Endodermal cell (in vitro differentiated cells): Measurements from ENCODE around the gene SMYD3. TPM values are rescaled to one million over a fixed set of nuclear protein-coding genes. Genes with fewer than 3 reads are reported as not detected.

Experiments
- DNase-seq: peaks from one replicate; pipeline ENCODE4 v3.0.0-alpha.2; 2017
- H3K27ac ChIP-seq: 2 replicates; pipeline ENCODE4 v1.5.1; 2013; ENCODE audit warnings: mild to moderate bottlenecking, low read depth, low read length, moderate library complexity
- H3K27me3 ChIP-seq: 2 replicates; pipeline ENCODE4 v1.6.1; 2013; ENCODE audit warnings: mild to moderate bottlenecking, low read length, moderate library complexity; ENCODE audit not compliant: insufficient read depth, control insufficient read depth, poor library complexity, severe bottlenecking
- H3K36me3 ChIP-seq: 2 replicates; pipeline ENCODE4 v1.7.0; 2013; ENCODE audit warnings: mild to moderate bottlenecking, low read length, moderate library complexity; ENCODE audit not compliant: control insufficient read depth, insufficient read depth
- H3K4me1 ChIP-seq: one replicate; pipeline ENCODE4 v1.7.0; 2013; ENCODE audit warnings: low read length; ENCODE audit not compliant: control insufficient read depth, insufficient read depth
- H3K4me3 ChIP-seq: 2 replicates; pipeline ENCODE4 v1.5.1; 2013; ENCODE audit warnings: mild to moderate bottlenecking, low read length, moderate library complexity
- H3K9ac ChIP-seq: 2 replicates; pipeline ENCODE4 v1.6.1; 2013; ENCODE audit warnings: mild to moderate bottlenecking, low read length, moderate library complexity; ENCODE audit not compliant: poor library complexity, severe bottlenecking; ENCODE audit errors: extremely low read depth
- H3K9me3 ChIP-seq: 2 replicates; pipeline ENCODE4 v1.6.1; 2013; ENCODE audit warnings: mild to moderate bottlenecking, low read length, moderate library complexity; ENCODE audit not compliant: control insufficient read depth
- H3K27ac Mint-ChIP-seq: 2 replicates; pipeline ENCODE4 v1.8.0; 2020; ENCODE audit warnings: mixed read lengths
- H3K27me3 Mint-ChIP-seq: 2 replicates; pipeline ENCODE4 v1.8.0; 2021; ENCODE audit warnings: mild to moderate bottlenecking, mixed read lengths; ENCODE audit not compliant: insufficient read depth
- H3K36me3 Mint-ChIP-seq: 2 replicates; pipeline ENCODE4 v1.8.0; 2020; ENCODE audit warnings: low read depth, mixed read lengths
- H3K4me1 Mint-ChIP-seq: 2 replicates; pipeline ENCODE4 v1.8.0; 2020; ENCODE audit warnings: mixed read lengths
- H3K4me3 Mint-ChIP-seq: 2 replicates; pipeline ENCODE4 v1.8.0; 2020; ENCODE audit warnings: mild to moderate bottlenecking, moderate library complexity, mixed read lengths
- H3K9me3 Mint-ChIP-seq: 2 replicates; pipeline ENCODE4 v1.8.0; 2020; ENCODE audit warnings: mild to moderate bottlenecking, mixed read lengths
- CTCF ChIP-seq: fragments of 200-600 bp; sonication (generic); conservative IDR thresholded peaks from 2 replicates; pipeline ENCODE4 v1.5.0; 2021; ENCODE audit warnings: antibody characterized with exemption, mild to moderate bottlenecking
- WGBS, 2 experiments: methylation state at CpG; one replicate each; pipeline versions ENCODE4 v1.1.5 to v1.1.7; 2013; ENCODE audit warnings: missing lambda C conversion rate in 2 of 2, mixed read lengths in 1 of 2; ENCODE audit not compliant: insufficient coverage in 1 of 2, insufficient read length in 1 of 2; 5-methylcytosine and 5-hydroxymethylcytosine counted together
- total RNA-seq, 2 donors: library from RNA; stranded (reverse); fragmentation: NEBNext Ultra II Directional in 1 of 2; extraction: Animal tissue kit (Norgen Biotek cat#: 25700) in 1 of 2; gene quantifications; 2 replicates in 1 of 2; 3 replicates in 1 of 2; pipeline ENCODE4 v1.2.1, GENCODE V29; 2021

SMYD3 gene
- total RNA-seq, 2 donors from 2014 or later: 32.3 to 45.8 TPM

DNA sequence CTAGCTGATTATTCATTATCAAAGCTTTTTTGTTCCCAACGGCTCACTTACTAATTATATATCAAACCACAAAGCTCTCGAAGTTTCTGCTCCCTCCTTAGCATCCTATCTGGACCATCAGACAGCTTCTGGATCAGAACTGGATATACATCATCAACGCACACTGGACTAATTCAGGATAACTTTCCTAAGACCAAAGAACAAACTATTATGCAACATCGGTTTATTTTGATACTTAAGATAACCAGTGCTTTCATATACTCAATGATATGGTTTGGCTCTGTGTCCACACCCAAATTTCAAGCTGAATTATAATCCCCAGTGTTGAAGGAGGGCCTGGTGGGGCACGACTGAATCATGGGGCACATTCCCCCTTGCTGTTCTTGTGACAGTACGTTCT, 110.8 kb downstream of the SMYD3 start:
- Mint-ChIP-seq H3K27me3 (no peaks in the 10 kb centered on the region), H3K36me3 (no peaks in the 10 kb centered on the region), H3K9me3 (peaks cover 7% of the 10 kb centered on the region), H3K27ac (no peak overlapping the region), H3K4me3 (no peak overlapping the region), H3K4me1 (no peaks in the 10 kb centered on the region)
- Histone ChIP-seq H3K4me1 (no peaks in the 10 kb centered on the region), H3K9ac (no peak overlapping the region), H3K27me3 (no peaks in the 10 kb centered on the region), H3K27ac (no peak overlapping the region), H3K36me3 (no peaks in the 10 kb centered on the region), H3K9me3 (peaks cover 7% of the 10 kb centered on the region), H3K4me3 (no peak overlapping the region)
- WGBS, 2 experiments: 84 to 90% methylated on average over 4 to 6 of the region's 6 CpGs
- DNase-seq: no peak
- no peak for TF ChIP-seq CTCF

DNA sequence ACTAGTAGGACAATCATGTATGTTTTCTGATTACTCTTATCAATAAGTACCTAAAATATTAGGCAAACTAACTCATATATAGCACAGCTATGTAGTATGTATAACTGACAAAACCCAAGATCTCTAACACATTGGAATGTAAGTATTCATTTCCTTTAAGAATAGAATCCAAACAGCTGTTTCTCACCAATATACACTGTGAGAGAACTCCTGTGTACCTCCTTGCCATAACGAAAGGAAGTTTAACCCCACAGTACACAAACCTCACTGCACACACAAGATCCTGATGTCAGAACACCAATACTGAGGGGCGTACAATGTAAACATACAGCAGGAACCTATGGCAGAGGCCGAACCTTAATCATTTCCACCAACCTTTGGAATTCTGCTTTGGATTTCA, 113.0 kb downstream of the SMYD3 start:
- no peak overlapping the region for H3K4me3 Mint-ChIP-seq
- Histone ChIP-seq H3K36me3 (no peaks in the 10 kb centered on the region), H3K9me3 (peaks cover 16% of the 10 kb centered on the region), H3K9ac (no peak overlapping the region), H3K27me3 (no peaks in the 10 kb centered on the region), H3K4me3 (no peak overlapping the region), H3K4me1 (no peaks in the 10 kb centered on the region), H3K27ac (no peak overlapping the region)
- peaks cover 17% of the 10 kb centered on the region for H3K9me3 Mint-ChIP-seq
- DNase-seq: no peak
- WGBS, 2 experiments: 91 to 100% methylated on average over 3 of the region's 3 CpGs
- TF ChIP-seq CTCF: no peak
- H3K36me3 Mint-ChIP-seq: no peaks in the 10 kb centered on the region
- peaks cover 1% of the 10 kb centered on the region for H3K27me3 Mint-ChIP-seq
- no peak overlapping the region for H3K27ac Mint-ChIP-seq
- H3K4me1 Mint-ChIP-seq: no peaks in the 10 kb centered on the region

DNA sequence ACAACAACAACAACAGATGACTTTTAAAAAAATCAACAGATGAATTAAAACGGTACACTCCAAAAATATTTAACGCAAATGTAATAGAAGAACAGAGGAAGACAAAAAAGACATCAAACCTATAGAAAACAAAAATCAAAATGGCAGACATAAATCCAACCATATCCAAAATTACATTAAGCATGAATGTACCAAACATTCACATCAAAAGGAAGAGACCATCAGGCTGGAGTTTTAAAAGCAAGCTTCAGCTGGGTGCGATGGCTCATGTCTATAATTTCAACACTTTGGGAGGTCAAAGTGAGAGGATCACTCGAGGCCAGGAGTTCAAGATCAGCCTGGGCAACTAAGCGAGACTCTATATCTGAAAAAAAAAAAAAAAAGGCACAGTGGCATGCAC, 116.2 kb downstream of the SMYD3 start:
- Mint-ChIP-seq H3K9me3 (peaks cover 17% of the 10 kb centered on the region), H3K36me3 (no peaks in the 10 kb centered on the region), H3K27ac (no peak overlapping the region), H3K4me3 (no peak overlapping the region), H3K27me3 (peaks cover 1% of the 10 kb centered on the region), H3K4me1 (no peaks in the 10 kb centered on the region)
- DNase-seq: no peak
- no peaks in the 10 kb centered on the region for H3K36me3 ChIP-seq
- H3K4me1 ChIP-seq: no peaks in the 10 kb centered on the region
- WGBS, 2 experiments: 89 to 93% methylated on average over 3 to 5 of the region's 5 CpGs
- H3K9ac ChIP-seq: no peak overlapping the region
- H3K27me3 ChIP-seq: no peaks in the 10 kb centered on the region
- no peak for TF ChIP-seq CTCF
- no peak overlapping the region for H3K27ac ChIP-seq
- peaks cover 16% of the 10 kb centered on the region for H3K9me3 ChIP-seq
- H3K4me3 ChIP-seq: peak overlapping the region; percentile 49
